ENCODE data around the gene ACVR2A. TPM values are rescaled to one million over a fixed set of nuclear protein-coding genes. Genes with fewer than 3 reads are reported as not detected.

Gene ACVR2A
- total and polyA plus RNA-seq, 2 experiments from 2014 or later: 24.0 to 33.1 TPM

DNA sequence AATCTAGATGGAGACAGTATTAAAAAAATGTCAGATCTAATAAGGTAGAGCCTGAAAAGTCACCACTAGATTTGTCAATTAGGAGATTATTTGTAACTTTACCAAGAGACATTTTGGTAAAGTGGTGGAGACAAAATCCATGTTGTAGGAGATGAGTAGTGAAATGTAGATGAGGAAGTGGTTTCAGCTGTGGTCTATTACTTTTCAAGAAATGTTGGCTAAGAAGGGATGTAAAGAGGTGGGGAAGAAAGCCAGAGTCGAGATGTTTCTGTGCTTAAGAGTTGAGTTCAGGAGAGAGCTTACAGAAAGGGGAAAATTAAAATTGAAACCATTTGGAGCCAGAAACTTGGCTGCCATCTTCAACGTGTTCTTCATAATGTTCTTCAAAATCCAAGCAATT is 22.2 kb downstream of the ACVR2A start:
- H3F3A ChIP-seq (ENCODE audit: insufficient read depth): peaks cover 35% of the 10 kb centered on the region
- no peak overlapping the region for H3K4me2 ChIP-seq (ENCODE audit: unreplicated experiment)
- no peak overlapping the region for H3K4me3 ChIP-seq
- peaks cover 33% of the 10 kb centered on the region for H3K4me1 ChIP-seq (ENCODE audit: insufficient read depth)
- no peak for TF ChIP-seq EZH2phosphoT487 (IDR thresholded peaks at IDR 0.05; ENCODE audit: insufficient read depth, low read depth)
- no peak for TF ChIP-seq EZH2 (IDR thresholded peaks at IDR 0.05; ENCODE audit: insufficient read depth, poor library complexity, severe bottlenecking)
- DNase-seq: no peak
- H2AFZ ChIP-seq: no peak overlapping the region
- peaks cover 100% of the 10 kb centered on the region for H3K79me2 ChIP-seq (ENCODE audit: insufficient read depth)
- no peak overlapping the region for H3K9ac ChIP-seq
- in situ Hi-C loops (cut with MboI): no loop called here
- 2 to 11% methylated on average over 2 of the region's 2 CpGs for WGBS, 2 experiments (ENCODE audit: low coverage in 1 of 2, low lambda C conversion rate in 2 of 2, missing lambda C conversion rate in 2 of 2)
- H3K27ac ChIP-seq: no peak overlapping the region
- no peaks in the 10 kb centered on the region for H3K9me2 ChIP-seq (ENCODE audit: insufficient read depth)
- H3K9me3 ChIP-seq (ENCODE audit: low read depth): no peaks in the 10 kb centered on the region
- H3K36me3 ChIP-seq (ENCODE audit: low read depth): no peaks in the 10 kb centered on the region
- peaks cover 42% of the 10 kb centered on the region for H4K20me1 ChIP-seq (ENCODE audit: insufficient read depth)
- no peaks in the 10 kb centered on the region for H3K27me3 ChIP-seq (replicated peaks; ENCODE audit: insufficient read depth)

DNA sequence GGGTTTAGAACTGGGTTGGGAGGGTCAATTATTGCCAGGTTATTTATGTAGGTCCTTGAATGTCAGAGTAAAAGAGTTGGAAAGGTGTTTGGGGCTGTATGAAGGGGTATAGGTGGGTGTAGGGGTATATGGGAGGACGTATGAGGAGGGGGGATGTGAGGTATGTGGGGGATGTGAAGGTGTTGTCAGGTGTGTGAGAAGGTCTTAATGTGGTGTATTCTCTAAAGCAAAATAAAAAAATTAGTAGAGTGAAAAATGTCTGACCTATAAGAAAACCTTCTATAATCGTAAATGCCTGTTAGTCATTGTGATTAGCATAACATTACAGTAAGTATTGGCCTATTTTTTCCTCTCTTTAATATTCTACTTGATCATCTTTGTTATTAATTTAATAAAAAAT is 25.1 kb downstream of the ACVR2A start:
- WGBS, 2 experiments (ENCODE audit: low coverage in 1 of 2, low lambda C conversion rate in 2 of 2, missing lambda C conversion rate in 2 of 2): 73 to 77% methylated on average over 2 of the region's 2 CpGs
- Histone ChIP-seq H2AFZ (no peak overlapping the region), H3K9me2 (ENCODE audit: insufficient read depth) (no peaks in the 10 kb centered on the region), H3K4me3 (no peak overlapping the region), H3K27ac (no peak overlapping the region), H3K9me3 (ENCODE audit: low read depth) (no peaks in the 10 kb centered on the region), H3K27me3 (replicated peaks; ENCODE audit: insufficient read depth) (no peaks in the 10 kb centered on the region), H3F3A (ENCODE audit: insufficient read depth) (peaks cover 17% of the 10 kb centered on the region), H3K4me2 (ENCODE audit: unreplicated experiment) (no peak overlapping the region), H4K20me1 (ENCODE audit: insufficient read depth) (peaks cover 54% of the 10 kb centered on the region; the same call in 1 of the 2 replicates), H3K36me3 (ENCODE audit: low read depth) (no peaks in the 10 kb centered on the region), H3K4me1 (ENCODE audit: insufficient read depth) (peaks cover 21% of the 10 kb centered on the region; the same call in 1 of the 2 replicates), H3K9ac (no peak overlapping the region), H3K79me2 (ENCODE audit: insufficient read depth) (peaks cover 100% of the 10 kb centered on the region)
- DNase-seq: no peak
- TF ChIP-seq EZH2phosphoT487 (IDR thresholded peaks at IDR 0.05; ENCODE audit: insufficient read depth, low read depth) (no peak), EZH2 (IDR thresholded peaks at IDR 0.05; ENCODE audit: insufficient read depth, poor library complexity, severe bottlenecking) (no peak)
- in situ Hi-C loops (cut with MboI): no loop called here

DNA sequence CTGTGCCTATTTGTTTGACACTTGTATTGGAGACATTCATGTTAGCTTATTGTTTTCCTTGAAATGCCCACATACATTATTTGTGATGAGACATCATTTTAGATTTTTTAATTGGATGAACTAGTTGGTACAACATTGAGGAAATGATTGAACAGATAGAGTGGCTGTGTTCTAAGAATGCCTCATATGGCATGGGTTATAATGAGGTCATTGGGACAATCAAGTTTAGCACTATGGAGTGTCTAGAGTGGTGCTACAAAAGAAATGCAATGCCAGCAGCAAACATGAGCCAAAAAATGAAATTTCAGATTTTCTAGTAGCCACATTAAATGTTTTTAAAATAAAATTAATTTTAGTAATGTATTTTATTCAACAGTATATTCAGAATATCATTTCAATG is 28.1 kb downstream of the ACVR2A start:
- Histone ChIP-seq H3K4me3 (no peak overlapping the region), H3K9me2 (ENCODE audit: insufficient read depth) (no peaks in the 10 kb centered on the region), H3K27me3 (replicated peaks; ENCODE audit: insufficient read depth) (no peaks in the 10 kb centered on the region), H3K9me3 (ENCODE audit: low read depth) (no peaks in the 10 kb centered on the region), H3K27ac (no peak overlapping the region), H3K79me2 (ENCODE audit: insufficient read depth) (peaks cover 100% of the 10 kb centered on the region), H2AFZ (no peak overlapping the region), H3F3A (ENCODE audit: insufficient read depth) (no peaks in the 10 kb centered on the region), H3K36me3 (ENCODE audit: low read depth) (no peaks in the 10 kb centered on the region), H3K4me1 (ENCODE audit: insufficient read depth) (no peaks in the 10 kb centered on the region), H3K9ac (no peak overlapping the region), H3K4me2 (ENCODE audit: unreplicated experiment) (no peak overlapping the region), H4K20me1 (ENCODE audit: insufficient read depth) (peaks cover 50% of the 10 kb centered on the region; the same call in 1 of the 2 replicates)
- TF ChIP-seq EZH2phosphoT487 (IDR thresholded peaks at IDR 0.05; ENCODE audit: insufficient read depth, low read depth): no peak
- DNase-seq: no peak
- in situ Hi-C loops (cut with MboI): no loop called here

DNA sequence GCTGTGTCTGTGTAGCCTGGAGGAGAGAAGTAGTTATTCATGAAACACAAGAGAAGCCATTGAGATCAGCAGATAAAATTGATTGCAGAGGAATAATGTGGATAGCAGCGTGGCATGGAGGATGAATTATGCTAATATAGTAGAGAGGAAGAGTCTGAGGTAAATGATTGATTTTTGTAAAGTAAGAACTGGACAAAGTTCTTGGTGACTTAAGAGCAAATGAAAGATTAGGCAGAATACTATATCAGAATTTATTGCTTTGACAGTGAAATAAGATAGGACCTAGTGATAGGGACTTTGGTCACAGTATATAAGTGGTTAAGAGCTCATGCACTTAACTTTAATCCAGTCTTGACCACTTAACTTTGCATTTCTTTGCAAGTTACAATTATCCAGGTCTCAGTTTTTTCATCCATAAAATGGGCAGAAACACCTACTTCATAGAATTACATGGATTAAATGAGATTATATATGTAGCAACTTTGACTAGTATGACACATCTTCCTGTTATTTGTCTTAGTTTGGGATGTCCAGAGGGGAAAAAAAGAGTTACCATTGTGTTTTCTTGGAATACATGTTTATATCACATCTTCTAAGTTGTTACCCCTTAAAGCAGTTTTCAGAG is 29.1 kb downstream of the ACVR2A start:
- in situ Hi-C loops (cut with MboI): no loop called here

DNA sequence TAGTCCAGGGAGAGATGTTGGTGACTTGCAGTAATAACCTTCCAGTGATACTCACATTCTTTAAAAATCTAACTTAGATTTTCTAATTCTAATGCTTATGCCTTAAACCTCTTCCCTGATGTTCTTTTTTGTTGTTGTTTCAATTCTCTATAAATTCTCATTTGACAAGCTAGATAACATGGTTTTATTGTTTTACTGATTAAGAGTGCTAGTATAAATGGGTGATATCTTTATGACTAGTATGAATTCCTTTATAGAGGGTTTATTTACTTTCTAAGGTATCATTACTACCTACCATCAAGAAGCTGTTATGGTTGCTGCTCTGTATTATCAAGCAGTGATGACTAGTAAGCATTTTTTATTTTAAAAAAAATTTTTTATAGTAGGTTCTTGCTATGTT is 35.0 kb downstream of the ACVR2A start:
- no peaks in the 10 kb centered on the region for H3F3A ChIP-seq (ENCODE audit: insufficient read depth)
- no peak for DNase-seq
- no peak overlapping the region for H3K27ac ChIP-seq
- peaks cover 30% of the 10 kb centered on the region; the same call in 1 of the 2 replicates for H4K20me1 ChIP-seq (ENCODE audit: insufficient read depth)
- H3K4me1 ChIP-seq (ENCODE audit: insufficient read depth): 0 out of 2 replicates have a peak, but pooled peaks cover under 1% of the 10 kb centered on the region
- no peak overlapping the region for H3K4me2 ChIP-seq (ENCODE audit: unreplicated experiment)
- no peak overlapping the region for H3K4me3 ChIP-seq
- TF ChIP-seq EZH2 (IDR thresholded peaks at IDR 0.05; ENCODE audit: insufficient read depth, poor library complexity, severe bottlenecking): no peak
- no peak for TF ChIP-seq EZH2phosphoT487 (IDR thresholded peaks at IDR 0.05; ENCODE audit: insufficient read depth, low read depth)
- H3K9me3 ChIP-seq (ENCODE audit: low read depth): no peaks in the 10 kb centered on the region
- H3K36me3 ChIP-seq (ENCODE audit: low read depth): no peaks in the 10 kb centered on the region
- in situ Hi-C loops (cut with MboI): no loop called here
- H2AFZ ChIP-seq: no peak overlapping the region
- no peak overlapping the region for H3K9ac ChIP-seq
- no peaks in the 10 kb centered on the region for H3K9me2 ChIP-seq (ENCODE audit: insufficient read depth)
- no peaks in the 10 kb centered on the region for H3K27me3 ChIP-seq (replicated peaks; ENCODE audit: insufficient read depth)
- H3K79me2 ChIP-seq (ENCODE audit: insufficient read depth): peaks cover 100% of the 10 kb centered on the region

More for the DNA sequence above, 29.1 kb downstream of the ACVR2A start:
- H3K9me3 ChIP-seq (ENCODE audit: low read depth): no peaks in the 10 kb centered on the region
- H3K4me3 ChIP-seq: no peak overlapping the region
- TF ChIP-seq EZH2phosphoT487 (IDR thresholded peaks at IDR 0.05; ENCODE audit: insufficient read depth, low read depth) (no peak), EZH2 (IDR thresholded peaks at IDR 0.05; ENCODE audit: insufficient read depth, poor library complexity, severe bottlenecking) (no peak)
- H2AFZ ChIP-seq: no peak overlapping the region
- H3K27ac ChIP-seq: no peak overlapping the region
- no peaks in the 10 kb centered on the region for H3K36me3 ChIP-seq (ENCODE audit: low read depth)
- H3K79me2 ChIP-seq (ENCODE audit: insufficient read depth): peaks cover 100% of the 10 kb centered on the region
- H3K9ac ChIP-seq: no peak overlapping the region
- H3K4me1 ChIP-seq (ENCODE audit: insufficient read depth): no peaks in the 10 kb centered on the region
- 96 to 97% methylated on average over 1 of the region's 1 CpG for WGBS, 2 experiments (ENCODE audit: low coverage in 1 of 2, low lambda C conversion rate in 2 of 2, missing lambda C conversion rate in 2 of 2)
- peaks cover 49% of the 10 kb centered on the region; the same call in 1 of the 2 replicates for H4K20me1 ChIP-seq (ENCODE audit: insufficient read depth)
- DNase-seq: no peak
- no peaks in the 10 kb centered on the region for H3K27me3 ChIP-seq (replicated peaks; ENCODE audit: insufficient read depth)
- H3F3A ChIP-seq (ENCODE audit: insufficient read depth): no peaks in the 10 kb centered on the region
- H3K4me2 ChIP-seq (ENCODE audit: unreplicated experiment): no peak overlapping the region
- H3K9me2 ChIP-seq (ENCODE audit: insufficient read depth): no peaks in the 10 kb centered on the region
